Measurements from ENCODE around the gene SGMS2.

- TF ChIP-seq EZH2 (IDR thresholded peaks at IDR 0.05; ENCODE audit: borderline replicate concordance, control insufficient read depth, low read depth, low read length) (no peak), POLR2A (IDR thresholded peaks at IDR 0.05; ENCODE audit: low read depth, low read length) (no peak)
These were observed 29.8 kb downstream of the SGMS2 start for GRCh38 chr4:107854356-107855022.
